Panc1 (cell line): ENCODE data around the gene FNDC10. TPM values are rescaled to one million over a fixed set of nuclear protein-coding genes. Genes with fewer than 3 reads are reported as not detected.
A peak's percentile ranks its signal among the peaks of the same experiment; 100 is the strongest.

Experiments
- ATAC-seq: fragments of 200-7000 bp; cut with Tn5 transposase; 2 replicates; pipeline ENCODE4 v1.9.1; 2020; ENCODE audit warnings: mild to moderate bottlenecking, moderate library complexity
- BruUV-seq: library from RNA; stranded (reverse); fragments of 400-500 nt; replicated peaks from 2 replicates; lab custom pipeline; 2021; lab: Mats Ljungman, UMichigan
- CTCF ChIA-PET: fragments of 300-600 bp; sonication (Branson Sonifier 250); formaldehyde crosslinking; loops from one replicate; lab custom pipeline; 2022; ENCODE audit warnings: antibody characterized with exemption; lab: Charles Lee
- POLR2A ChIA-PET: fragments of 300-600 bp; sonication (Branson Sonifier 250); formaldehyde crosslinking; loops from one replicate; lab custom pipeline; 2022; ENCODE audit warnings: antibody characterized with exemption; lab: Charles Lee
- DNase-seq: peaks from one replicate; pipeline ENCODE4 v3.0.0-alpha.2; 2010; ENCODE audit warnings: low read depth, low spot score
- H3K27ac ChIP-seq: 2 replicates; pipeline ENCODE4 v1.5.1; 2011; ENCODE audit warnings: mild to moderate bottlenecking, low read length, inconsistent platforms
- H3K27me3 ChIP-seq: fragments of 200-500 bp; sonication (Bioruptor generic); 2 replicates; pipeline ENCODE4 v1.6.0; 2014; ENCODE audit warnings: low read length, inconsistent platforms; ENCODE audit not compliant: control insufficient read depth, insufficient read depth
- H3K36me3 ChIP-seq: fragments of 200-500 bp; sonication (Bioruptor generic); 2 replicates; pipeline ENCODE4 v1.5.1; 2014; ENCODE audit warnings: inconsistent platforms, mild to moderate bottlenecking, low read length, moderate library complexity; ENCODE audit not compliant: control insufficient read depth, insufficient read depth
- H3K4me1 ChIP-seq: 2 replicates; pipeline ENCODE4 v1.5.1; 2011; ENCODE audit warnings: inconsistent platforms, mild to moderate bottlenecking, low read length, moderate library complexity; ENCODE audit not compliant: control insufficient read depth, insufficient read depth
- H3K4me3 ChIP-seq, 2 experiments: 2 replicates each; pipeline ENCODE4 v1.5.1; 2011 to 2012; ENCODE audit warnings: low read depth in 2 of 2, low read length in 2 of 2, mild to moderate bottlenecking in 2 of 2, inconsistent platforms in 1 of 2, moderate library complexity in 1 of 2
- H3K9me3 ChIP-seq: fragments of 200-500 bp; sonication (Bioruptor generic); 2 replicates; pipeline ENCODE4 v1.5.1; 2014; ENCODE audit warnings: low read depth, mild to moderate bottlenecking, inconsistent platforms, low read length, moderate library complexity; ENCODE audit not compliant: control insufficient read depth, insufficient read depth
- CTCF ChIP-seq: fragments of 450-650 bp; IDR thresholded peaks from 2 replicates; pipeline ENCODE4 v1.5.1; 2017; ENCODE audit warnings: mild to moderate bottlenecking
- POLR2AphosphoS5 ChIP-seq: IDR thresholded peaks from 2 replicates; pipeline ENCODE4 v1.6.1; 2012; ENCODE audit warnings: mild to moderate bottlenecking, low read depth, low read length, moderate library complexity
- REST ChIP-seq, 2 experiments: IDR thresholded peaks; 2 replicates each; pipeline ENCODE4 v1.6.1; 2011 to 2012; ENCODE audit warnings: low read depth in 2 of 2, control low read depth in 1 of 2, low read length in 1 of 2, mild to moderate bottlenecking in 1 of 2, moderate library complexity in 1 of 2; ENCODE audit not compliant: insufficient read depth in 1 of 2
- SIN3A ChIP-seq: IDR thresholded peaks from 2 replicates; pipeline ENCODE4 v1.6.1; 2012; ENCODE audit warnings: low read depth, mild to moderate bottlenecking, low read length, moderate library complexity, borderline replicate concordance; ENCODE audit not compliant: insufficient read depth
- TCF7L2 ChIP-seq: IDR thresholded peaks from 2 replicates; pipeline ENCODE4 v1.6.1; 2011; ENCODE audit warnings: mild to moderate bottlenecking, low read depth, low read length, inconsistent platforms
- in situ Hi-C: cut with HindIII; loops from 2 replicates; pipeline ENCODE4 v1.10.0; 2016; ENCODE audit warnings: low sequenced_read_pairs, low pct_unique_long_range_greater_than_20kb
- intact Hi-C: fragments of 100-400 bp; cut with micrococcal nuclease; formaldehyde crosslinking; loops from one replicate; pipeline ENCODE4 v1.10.0; 2022; ENCODE audit not compliant: unreplicated experiment
- total RNA-seq: library from RNA; stranded (reverse); gene quantifications from one replicate; pipeline ENCODE4 v1.2.1, GENCODE V29; 2021; ENCODE audit not compliant: unreplicated experiment

FNDC10 gene
- total RNA-seq, 1 experiment from 2014 or later: 16.2 TPM

DNA sequence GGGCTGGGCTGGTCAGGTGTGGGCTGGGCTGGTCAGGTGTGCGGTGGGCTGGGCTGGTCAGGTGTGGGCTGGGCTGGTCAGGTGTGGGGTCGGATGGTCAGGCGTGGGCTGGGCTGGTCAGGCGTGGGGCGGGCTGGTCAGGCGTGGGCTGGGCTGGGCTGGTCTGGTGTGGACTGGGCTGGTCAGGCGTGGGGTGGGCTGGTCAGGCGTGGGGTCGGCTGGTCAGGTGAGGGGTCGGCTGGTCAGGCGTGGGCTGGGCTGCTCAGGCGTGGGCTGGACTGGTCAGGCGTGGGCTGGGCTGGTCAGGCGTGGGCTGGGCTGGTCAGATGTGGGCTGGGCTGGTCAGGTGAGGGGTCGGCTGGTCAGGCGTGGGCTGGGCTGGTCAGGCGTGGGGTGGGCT is 5.8 kb upstream of the FNDC10 start:
- Histone ChIP-seq H3K4me3 (no peak overlapping the region), H3K36me3 (no peaks in the 10 kb centered on the region), H3K9me3 (no peaks in the 10 kb centered on the region), H3K27me3 (no peaks in the 10 kb centered on the region), H3K4me1 (peaks cover 2% of the 10 kb centered on the region; the same call in 1 of the 2 replicates), H3K27ac (no peak overlapping the region)
- intact Hi-C loops: no loop called here
- BruUV-seq: no TSS peak
- no peak for TF ChIP-seq TCF7L2
- no peak for TF ChIP-seq POLR2AphosphoS5
- TF ChIP-seq SIN3A: no peak
- TF ChIP-seq REST (IDR thresholded peaks at IDR 0.05; ENCODE audit: insufficient read depth in 1 of 2, low read depth in 2 of 2, low read length in 1 of 2): no peak
- no peak for TF ChIP-seq CTCF
- POLR2A ChIA-PET: no interaction called here
- in situ Hi-C loops: no loop called here
- CTCF ChIA-PET: no interaction called here
- DNase-seq (no peak), ATAC-seq (no peak)

DNA sequence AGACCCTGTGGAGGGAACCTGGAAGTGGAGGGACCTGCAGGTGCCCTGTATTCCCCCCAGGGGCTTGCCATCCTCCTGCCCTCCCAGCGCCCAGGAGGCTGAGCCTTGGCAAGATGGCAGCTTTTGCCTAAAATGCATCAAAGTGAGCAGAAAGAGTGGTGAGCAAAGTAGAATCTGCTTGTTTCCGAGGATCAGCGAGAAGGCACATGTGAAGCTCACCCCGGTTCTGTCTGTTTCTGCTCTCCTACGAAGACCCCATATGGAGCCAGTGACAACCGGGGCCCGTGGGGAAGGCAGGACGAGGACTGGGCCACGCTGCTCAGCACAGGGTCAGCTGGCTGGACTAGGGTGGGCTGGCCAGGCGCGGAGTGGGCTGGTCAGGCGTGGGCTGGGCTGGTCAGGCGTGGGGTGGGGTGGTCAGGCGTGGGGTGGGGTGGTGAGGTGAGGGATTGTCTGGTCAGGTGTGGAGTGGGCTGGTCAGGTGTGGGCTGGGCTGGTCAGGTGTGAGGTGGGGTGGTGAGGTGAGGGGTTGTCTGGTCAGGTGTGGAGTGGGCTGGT is 5.2 kb upstream of the FNDC10 start:
- CTCF ChIA-PET: no interaction called here
- in situ Hi-C loops: no loop called here
- peak; percentile 17; the same call in 1 of the 2 replicates for ATAC-seq

More for the DNA sequence above, 5.2 kb upstream of the FNDC10 start:
- Histone ChIP-seq H3K9me3 (no peaks in the 10 kb centered on the region), H3K4me1 (peaks cover 3% of the 10 kb centered on the region; the same call in 1 of the 2 replicates), H3K27ac (no peak overlapping the region), H3K4me3 (no peak overlapping the region), H3K36me3 (no peaks in the 10 kb centered on the region), H3K27me3 (no peaks in the 10 kb centered on the region)
- TF ChIP-seq TCF7L2: no peak
- TF ChIP-seq REST (IDR thresholded peaks at IDR 0.05; ENCODE audit: insufficient read depth in 1 of 2, low read depth in 2 of 2, low read length in 1 of 2): no peak
- TF ChIP-seq SIN3A: no peak
- no peak for TF ChIP-seq POLR2AphosphoS5
- no peak for TF ChIP-seq CTCF
- intact Hi-C loops: no loop called here
- POLR2A ChIA-PET: no interaction called here
- BruUV-seq: no TSS peak
- DNase-seq: no peak
